AG10803 (cell line): ENCODE data around the gene STX4.

ENCODE experiments used
- DNase-seq: peaks from one replicate; pipeline ENCODE4 v3.0.0; 2010; ENCODE audit warnings: low read depth
- H3K4me3 ChIP-seq: 2 replicates; pipeline ENCODE4 v1.5.1; 2011; ENCODE audit warnings: mild to moderate bottlenecking, low read length, control low read depth
- TF ChIP-seq, protein P1 (sequence below): conservative IDR thresholded peaks from 2 replicates; pipeline ENCODE4 v1.5.1; 2011; ENCODE audit warnings: mild to moderate bottlenecking, low read length, control low read depth, inconsistent platforms

STX4 gene

GRCh38 chr16:31087971-31088370, 54.6 kb downstream of the STX4 start:
- DNase-seq, result no peak
- no peak overlapping the region for H3K4me3 ChIP-seq
- TF ChIP-seq, protein P1, sequence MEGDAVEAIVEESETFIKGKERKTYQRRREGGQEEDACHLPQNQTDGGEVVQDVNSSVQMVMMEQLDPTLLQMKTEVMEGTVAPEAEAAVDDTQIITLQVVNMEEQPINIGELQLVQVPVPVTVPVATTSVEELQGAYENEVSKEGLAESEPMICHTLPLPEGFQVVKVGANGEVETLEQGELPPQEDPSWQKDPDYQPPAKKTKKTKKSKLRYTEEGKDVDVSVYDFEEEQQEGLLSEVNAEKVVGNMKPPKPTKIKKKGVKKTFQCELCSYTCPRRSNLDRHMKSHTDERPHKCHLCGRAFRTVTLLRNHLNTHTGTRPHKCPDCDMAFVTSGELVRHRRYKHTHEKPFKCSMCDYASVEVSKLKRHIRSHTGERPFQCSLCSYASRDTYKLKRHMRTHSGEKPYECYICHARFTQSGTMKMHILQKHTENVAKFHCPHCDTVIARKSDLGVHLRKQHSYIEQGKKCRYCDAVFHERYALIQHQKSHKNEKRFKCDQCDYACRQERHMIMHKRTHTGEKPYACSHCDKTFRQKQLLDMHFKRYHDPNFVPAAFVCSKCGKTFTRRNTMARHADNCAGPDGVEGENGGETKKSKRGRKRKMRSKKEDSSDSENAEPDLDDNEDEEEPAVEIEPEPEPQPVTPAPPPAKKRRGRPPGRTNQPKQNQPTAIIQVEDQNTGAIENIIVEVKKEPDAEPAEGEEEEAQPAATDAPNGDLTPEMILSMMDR, result no peak

DNA sequence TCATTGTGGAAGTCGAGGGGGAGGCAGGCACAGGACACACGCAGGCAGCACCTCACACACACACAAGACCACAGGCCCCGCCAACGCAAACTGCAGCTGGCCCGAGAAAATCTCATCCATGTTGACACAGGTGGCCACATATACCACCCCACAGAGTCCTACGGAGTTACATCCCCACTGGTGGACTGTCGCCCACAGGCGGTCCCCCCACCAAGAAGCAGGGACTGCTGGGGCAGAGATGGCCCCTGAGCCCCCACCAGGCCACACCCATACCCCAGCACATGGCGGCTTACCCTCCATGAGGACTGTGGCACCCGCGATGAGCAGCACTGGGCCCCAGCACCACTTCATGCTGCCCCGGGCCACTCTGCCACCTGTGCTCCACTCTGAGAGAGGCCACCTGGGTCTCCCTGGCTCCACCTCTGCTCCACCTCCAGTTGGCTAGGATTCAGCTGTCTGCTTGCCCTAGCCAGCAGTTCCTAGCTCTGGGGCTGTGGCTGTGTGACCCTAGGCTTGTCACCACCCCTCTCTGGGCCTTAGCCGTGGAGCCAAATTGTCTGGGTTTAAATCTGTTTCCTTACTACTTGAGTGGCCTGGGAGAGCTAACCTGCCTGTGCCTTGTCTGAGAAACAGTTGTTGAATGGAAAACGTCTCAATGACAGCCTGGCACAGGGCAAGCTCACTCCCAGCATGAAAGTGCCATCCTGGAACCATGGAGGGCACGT, 55.3 kb downstream of the STX4 start, which contains the start of gene PRSS53:
Gene PRSS53, minus strand, starts transcription at position 485 of the 725 bp plus-strand sequence. Its CDS starts 134 bp downstream, at position 351.
- TF ChIP-seq, protein P1, result no peak
- no peak within 1 kb of the TSS for H3K4me3 ChIP-seq
- no peak for DNase-seq

DNA sequence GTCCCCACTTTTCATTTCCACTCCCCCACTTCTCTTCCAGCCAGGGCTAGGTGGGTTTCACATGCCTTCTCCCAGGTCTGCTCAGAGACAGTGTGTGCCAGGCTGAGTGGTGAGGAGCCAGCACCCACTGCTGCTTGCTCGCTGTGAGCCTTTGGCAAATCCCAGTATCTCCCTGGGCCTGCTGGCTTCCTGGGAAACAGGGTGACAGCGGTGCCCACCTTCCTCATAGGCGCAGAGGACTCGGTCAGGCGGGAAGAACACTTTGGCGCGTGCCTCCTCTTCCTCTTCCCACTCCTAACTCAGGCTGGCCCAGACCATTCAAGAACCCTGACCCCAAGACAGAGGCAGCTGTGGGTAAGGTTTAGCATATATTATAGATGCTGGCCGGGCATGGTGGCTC, 55.8 kb downstream of the STX4 start:
- no peak for DNase-seq
- no peak overlapping the region for H3K4me3 ChIP-seq
- TF ChIP-seq, protein P1, result no peak
